HepG2 (cell line): Measurements from ENCODE around the gene RASSF7. TPM values are rescaled to one million over a fixed set of nuclear protein-coding genes. Genes with fewer than 3 reads are reported as not detected.

ENCODE experiments used
- ARNT2 ChIP-seq: sonication (generic); formaldehyde crosslinking; IDR thresholded peaks from 2 replicates; pipeline ENCODE4 v1.8.0; 2022; ENCODE audit warnings: mild to moderate bottlenecking, low read depth, missing genetic modification reagents, moderate library complexity
- BCLAF1 ChIP-seq: fragments of 450-650 bp; IDR thresholded peaks from 2 replicates; pipeline ENCODE4 v1.6.1; 2017; ENCODE audit warnings: mild to moderate bottlenecking
- BHLHE40 ChIP-seq: IDR thresholded peaks from 2 replicates; pipeline ENCODE4 v1.6.1; 2011; ENCODE audit warnings: low read length, improper control_type of control experiment
- BORCS8-MEF2B ChIP-seq: sonication (generic); formaldehyde crosslinking; IDR thresholded peaks from 2 replicates; pipeline ENCODE4 v1.8.0; 2022; ENCODE audit warnings: mild to moderate bottlenecking, missing genetic modification reagents
- CTCF ChIP-seq: sonication (generic); formaldehyde crosslinking; IDR thresholded peaks from 2 replicates; pipeline ENCODE4 v1.5.0; 2020; ENCODE audit warnings: mild to moderate bottlenecking, missing genetic modification reagents, moderate library complexity
- GRHL1 ChIP-seq: sonication (generic); formaldehyde crosslinking; conservative IDR thresholded peaks from 2 replicates; pipeline ENCODE4 v1.8.0; 2022; ENCODE audit warnings: missing genetic modification reagents
- GTF2F1 ChIP-seq: fragments of 150-350 bp; IDR thresholded peaks from 2 replicates; pipeline ENCODE4 v1.6.1; 2014; ENCODE audit warnings: low read length
- HES4 ChIP-seq: sonication (generic); formaldehyde crosslinking; IDR thresholded peaks from 2 replicates; pipeline ENCODE4 v1.9.0; 2021; ENCODE audit warnings: mild to moderate bottlenecking, missing genetic modification reagents, borderline replicate concordance
- KDM5B ChIP-seq: sonication (generic); formaldehyde crosslinking; IDR thresholded peaks from 2 replicates; pipeline ENCODE4 v1.4.0; 2020; ENCODE audit warnings: missing genetic modification reagents, mild to moderate bottlenecking, borderline replicate concordance
- KLF11 ChIP-seq: IDR thresholded peaks from 2 replicates; pipeline ENCODE4 v1.6.1; 2016; ENCODE audit warnings: missing compliant biosample characterization
- NCOA2 ChIP-seq: sonication (generic); formaldehyde crosslinking; IDR thresholded peaks from 2 replicates; pipeline ENCODE4 v1.8.0; 2022; ENCODE audit warnings: inconsistent platforms
- NCOR1 ChIP-seq: fragments of 200-600 bp; sonication (generic); IDR thresholded peaks from 2 replicates; pipeline ENCODE4 v1.7.0; 2017; ENCODE audit warnings: antibody characterized with exemption, low read length, borderline replicate concordance
- THRA ChIP-seq: sonication (generic); formaldehyde crosslinking; IDR thresholded peaks from 2 replicates; pipeline ENCODE4 v1.4.0; 2020; ENCODE audit warnings: missing genetic modification reagents, borderline replicate concordance
- ZBTB7A ChIP-seq: sonication (generic); formaldehyde crosslinking; IDR thresholded peaks from 2 replicates; pipeline ENCODE4 v1.8.0; 2022; ENCODE audit warnings: mild to moderate bottlenecking, missing genetic modification reagents
- ZFP1 ChIP-seq: IDR thresholded peaks from 2 replicates; pipeline ENCODE4 v1.6.1; 2016
- ZIK1 ChIP-seq: sonication (generic); formaldehyde crosslinking; IDR thresholded peaks from 2 replicates; pipeline ENCODE4 v1.5.0; 2020; ENCODE audit warnings: mild to moderate bottlenecking, low read depth, missing genetic modification reagents, borderline replicate concordance
- ZNF17 ChIP-seq: sonication (generic); formaldehyde crosslinking; IDR thresholded peaks from 2 replicates; pipeline ENCODE4 v1.5.0; 2020; ENCODE audit warnings: mild to moderate bottlenecking, missing genetic modification reagents
- ZNF33B ChIP-seq: sonication (generic); formaldehyde crosslinking; IDR thresholded peaks from 2 replicates; pipeline ENCODE4 v1.5.1; 2020; ENCODE audit warnings: mild to moderate bottlenecking, missing genetic modification reagents
- ZNF614 ChIP-seq: IDR thresholded peaks from 2 replicates; pipeline ENCODE4 v1.6.1; 2018; ENCODE audit warnings: missing biosample characterization, missing genetic modification reagents, inconsistent platforms, borderline replicate concordance
- ZNF7 ChIP-seq: IDR thresholded peaks from 2 replicates; pipeline ENCODE4 v1.6.1; 2016; ENCODE audit warnings: missing biosample characterization, missing genetic modification reagents
- polyA plus RNA-seq, 8 experiments: library from polyadenylated mRNA; depleted of rRNA in 3 of 8; stranded (reverse) in 7 of 8; unstranded in 1 of 8; fragments of >200 nt; fragmentation: Illumina TruSeq in 4 of 8; extraction: Trizol in 4 of 8; gene quantifications; 2 replicates each; pipeline versions ENCODE4 v1.2.1 to v1.2.3, GENCODE V29; 2011 to 2016; ENCODE audit warnings: low read depth in 4 of 8, missing spikeins in 1 of 8, mixed read lengths in 1 of 8; ENCODE audit not compliant: insufficient read depth in 1 of 8
- total RNA-seq, 5 experiments: library from RNA; depleted of rRNA; stranded (reverse); fragments of >200 nt; fragmentation: Illumina TruSeq; extraction: Trizol; gene quantifications; 2 replicates each; pipeline ENCODE4 v1.2.3, GENCODE V29; 2016; ENCODE audit warnings: low read depth in 1 of 5

The RASSF7 gene
- total and polyA plus RNA-seq, 2 of the 13 experiments (the other 11 are each of a cell fraction or from before 2014, with no cell fraction given), result 20.2 to 28.6 TPM

- TF ChIP-seq BHLHE40, result peak; percentile 87
- TF ChIP-seq ZFP1, result no peak
- no peak for TF ChIP-seq ZNF17
- TF ChIP-seq GRHL1 (CRISPR knock-in tag), result no peak
- TF ChIP-seq BORCS8-MEF2B (CRISPR knock-in tag), result peak; percentile 16; the same call in 1 of the 2 replicates
- TF ChIP-seq ARNT2, result 0 out of 2 replicates have a peak, but pooled peaks have one; percentile 25
- TF ChIP-seq ZNF614 (CRISPR knock-in tag), result peak; percentile 42; the same call in 1 of the 2 replicates
- TF ChIP-seq ZBTB7A (CRISPR knock-in tag), result 0 out of 2 replicates have a peak, but pooled peaks have one; percentile 42
- peak; percentile 82; the same call in 1 of the 2 replicates for TF ChIP-seq ZIK1 (CRISPR knock-in tag)
- peak; percentile 90 for TF ChIP-seq CTCF (CRISPR knock-in tag)
- 0 out of 2 replicates have a peak, but pooled peaks have one; percentile 12 for TF ChIP-seq NCOA2 (CRISPR knock-in tag)
- no peak for TF ChIP-seq ZNF7 (CRISPR knock-in tag)
- peak; percentile 56; the same call in 1 of the 2 replicates for TF ChIP-seq GTF2F1
- no peak for TF ChIP-seq KLF11 (CRISPR knock-in tag)
- no peak for TF ChIP-seq HES4
- TF ChIP-seq THRA (CRISPR knock-in tag), result 0 out of 2 replicates have a peak, but pooled peaks have one; percentile 46
- no peak for TF ChIP-seq BCLAF1
- no peak for TF ChIP-seq NCOR1
- TF ChIP-seq ZNF33B (CRISPR knock-in tag), result no peak
- peak; percentile 63; the same call in 1 of the 2 replicates for TF ChIP-seq KDM5B (CRISPR knock-in tag)
Observed at GRCh38 chr11:518463-519202, 42.1 kb upstream of the RASSF7 start (continued).
